OCI-LY7 (cell line): ENCODE measurements around the gene SPTAN1. TPM values are rescaled to one million over a fixed set of nuclear protein-coding genes. Genes with fewer than 3 reads are reported as not detected.

Source experiments
- BruUV-seq: library from RNA; stranded (reverse); fragments of 400-500 nt; replicated peaks from 2 replicates; lab custom pipeline; 2021; lab: Mats Ljungman, UMichigan
- CTCF ChIA-PET: fragments of 300-600 bp; sonication (Branson Sonifier 250); formaldehyde crosslinking; loops from one replicate; lab custom pipeline; 2022; ENCODE audit warnings: antibody characterized with exemption; ENCODE audit not compliant: unreplicated experiment; lab: Charles Lee
- POLR2A ChIA-PET: fragments of 300-600 bp; sonication (Branson Sonifier 250); formaldehyde crosslinking; loops from one replicate; lab custom pipeline; 2022; ENCODE audit warnings: antibody characterized with exemption; lab: Charles Lee
- DNase-seq: peaks from one replicate; pipeline ENCODE4 v3.0.0-alpha.2; 2015; ENCODE audit warnings: low spot score
- H2AFZ ChIP-seq: fragments of 200-600 bp; sonication (generic), shearing (Covaris generic); 2 replicates; pipeline ENCODE4 v1.6.1; 2014; ENCODE audit warnings: mild to moderate bottlenecking, antibody characterized with exemption, low read length, moderate library complexity
- H3K27ac ChIP-seq: fragments of 200-600 bp; sonication (generic); 2 replicates; pipeline ENCODE4 v1.5.1; 2014; ENCODE audit warnings: mixed run types, low read depth, mild to moderate bottlenecking, moderate library complexity, low read length, inconsistent platforms; ENCODE audit not compliant: poor library complexity, severe bottlenecking
- H3K36me3 ChIP-seq: fragments of 200-600 bp; sonication (generic); 2 replicates; pipeline ENCODE4 v1.6.1; 2014; ENCODE audit warnings: mild to moderate bottlenecking, antibody characterized with exemption, low read length, moderate library complexity, mixed read lengths; ENCODE audit not compliant: insufficient read depth
- H3K4me1 ChIP-seq: fragments of 200-600 bp; sonication (generic); 2 replicates; pipeline ENCODE4 v1.5.1; 2014; ENCODE audit warnings: mild to moderate bottlenecking, low read length; ENCODE audit not compliant: insufficient read depth, poor library complexity, severe bottlenecking
- H3K4me2 ChIP-seq: fragments of 200-600 bp; sonication (generic); 2 replicates; pipeline ENCODE4 v1.6.1; 2014; ENCODE audit warnings: mild to moderate bottlenecking, low read length
- H3K4me3 ChIP-seq: fragments of 200-600 bp; sonication (generic); 2 replicates; pipeline ENCODE4 v1.5.1; 2014; ENCODE audit warnings: mild to moderate bottlenecking, low read depth, low read length; ENCODE audit not compliant: poor library complexity, severe bottlenecking
- H3K79me2 ChIP-seq: fragments of 200-600 bp; sonication (generic); 2 replicates; pipeline ENCODE4 v1.6.1; 2016; ENCODE audit warnings: low read depth, mild to moderate bottlenecking, low read length, moderate library complexity, mixed read lengths; ENCODE audit not compliant: insufficient read depth
- H3K9me2 ChIP-seq: fragments of 200-600 bp; sonication (generic); 2 replicates; pipeline ENCODE4 v1.6.1; 2016; ENCODE audit warnings: mild to moderate bottlenecking, low read length, mixed read lengths; ENCODE audit not compliant: insufficient read depth
- H3K9me3 ChIP-seq: fragments of 200-600 bp; sonication (generic); 2 replicates; pipeline ENCODE4 v1.6.1; 2014; ENCODE audit warnings: mild to moderate bottlenecking, mixed run types, low read length, mixed read lengths
- H4K20me1 ChIP-seq: fragments of 200-600 bp; sonication (generic); 2 replicates; pipeline ENCODE4 v1.6.1; 2014; ENCODE audit warnings: mild to moderate bottlenecking, antibody characterized with exemption, low read length, moderate library complexity, mixed read lengths; ENCODE audit not compliant: insufficient read depth
- EZH2phosphoT487 ChIP-seq: fragments of 200-600 bp; sonication (generic); IDR thresholded peaks from 2 replicates; pipeline ENCODE4 v1.6.1; 2018; ENCODE audit warnings: low read depth, borderline replicate concordance, mild to moderate bottlenecking, mixed run types, antibody characterized with exemption, low read length, moderate library complexity, mixed read lengths
- intact Hi-C: fragments of 100-400 bp; cut with micrococcal nuclease; formaldehyde crosslinking; loops from one replicate; pipeline ENCODE4 v1.10.0; 2022; ENCODE audit not compliant: unreplicated experiment
- total RNA-seq, 2 experiments: library from RNA; depleted of rRNA in 1 of 2; stranded (reverse); fragments of >200 nt in 1 of 2; shearing (Covaris generic) in 1 of 2; gene quantifications; 2 replicates each; pipeline ENCODE4 v1.2.3, GENCODE V29; 2014 to 2022
- TF ChIP-seq, protein P1 (sequence below): fragments of 200-600 bp; sonication (generic); conservative IDR thresholded peaks from 2 replicates; pipeline ENCODE4 v1.5.1; 2014; ENCODE audit warnings: mild to moderate bottlenecking, antibody characterized with exemption, low read length, moderate library complexity, mixed read lengths

SPTAN1 gene
- total RNA-seq, 2 experiments from 2014 or later, result 239 to 259 TPM

GRCh38 chr9:128619779-128620178, 67.4 kb downstream of the SPTAN1 start:
- Histone ChIP-seq H3K36me3 (peaks cover 83% of the 10 kb centered on the region), H3K9me3 (no peaks in the 10 kb centered on the region), H3K27ac (no peak overlapping the region), H3K9me2 (no peaks in the 10 kb centered on the region), H3K4me1 (no peaks in the 10 kb centered on the region), H2AFZ (no peak overlapping the region), H3K4me2 (no peak overlapping the region), H3K4me3 (no peak overlapping the region), H3K79me2 (no peaks in the 10 kb centered on the region), H4K20me1 (no peaks in the 10 kb centered on the region)
- BruUV-seq, result no TSS peak
- TF ChIP-seq, protein P1, sequence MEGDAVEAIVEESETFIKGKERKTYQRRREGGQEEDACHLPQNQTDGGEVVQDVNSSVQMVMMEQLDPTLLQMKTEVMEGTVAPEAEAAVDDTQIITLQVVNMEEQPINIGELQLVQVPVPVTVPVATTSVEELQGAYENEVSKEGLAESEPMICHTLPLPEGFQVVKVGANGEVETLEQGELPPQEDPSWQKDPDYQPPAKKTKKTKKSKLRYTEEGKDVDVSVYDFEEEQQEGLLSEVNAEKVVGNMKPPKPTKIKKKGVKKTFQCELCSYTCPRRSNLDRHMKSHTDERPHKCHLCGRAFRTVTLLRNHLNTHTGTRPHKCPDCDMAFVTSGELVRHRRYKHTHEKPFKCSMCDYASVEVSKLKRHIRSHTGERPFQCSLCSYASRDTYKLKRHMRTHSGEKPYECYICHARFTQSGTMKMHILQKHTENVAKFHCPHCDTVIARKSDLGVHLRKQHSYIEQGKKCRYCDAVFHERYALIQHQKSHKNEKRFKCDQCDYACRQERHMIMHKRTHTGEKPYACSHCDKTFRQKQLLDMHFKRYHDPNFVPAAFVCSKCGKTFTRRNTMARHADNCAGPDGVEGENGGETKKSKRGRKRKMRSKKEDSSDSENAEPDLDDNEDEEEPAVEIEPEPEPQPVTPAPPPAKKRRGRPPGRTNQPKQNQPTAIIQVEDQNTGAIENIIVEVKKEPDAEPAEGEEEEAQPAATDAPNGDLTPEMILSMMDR, result no peak
- TF ChIP-seq EZH2phosphoT487, result no peak
- CTCF ChIA-PET, result no interaction called here
- intact Hi-C loops, result no loop called here
- DNase-seq, result no peak
- POLR2A ChIA-PET, result interaction anchor here (1.1 kb wide), 1 partner anchor 198 kb away, joined by 5 read pairs; the partner anchor contains the start of gene ENDOG

- H3K4me2 ChIP-seq, result no peak overlapping the region
- intact Hi-C loops, result no loop called here
- BruUV-seq, result no TSS peak
- no peak overlapping the region for H3K27ac ChIP-seq
- H3K9me2 ChIP-seq, result no peaks in the 10 kb centered on the region
- no peaks in the 10 kb centered on the region for H3K4me1 ChIP-seq
- peaks cover 86% of the 10 kb centered on the region for H3K36me3 ChIP-seq
- ChIA-PET CTCF (no interaction called here), POLR2A (interaction anchor here (0.7 kb wide), 2 partner anchors 183 to 184 kb away, joined by 3 read pairs; no protein-coding TSS in a partner anchor)
- no peak for TF ChIP-seq EZH2phosphoT487
- DNase-seq, result no peak
- no peaks in the 10 kb centered on the region for H3K79me2 ChIP-seq
- H3K9me3 ChIP-seq, result no peaks in the 10 kb centered on the region
- H2AFZ ChIP-seq, result no peak overlapping the region
- H4K20me1 ChIP-seq, result no peaks in the 10 kb centered on the region
- H3K4me3 ChIP-seq, result no peak overlapping the region
Measured at GRCh38 chr9:128621730-128622455, 69.5 kb downstream of the SPTAN1 start.

- ChIA-PET CTCF (no interaction called here), POLR2A (no interaction called here)
- no peaks in the 10 kb centered on the region for H3K79me2 ChIP-seq
- no peaks in the 10 kb centered on the region for H4K20me1 ChIP-seq
- intact Hi-C loops, result no loop called here
- H2AFZ ChIP-seq, result no peak overlapping the region
- DNase-seq, result no peak
- H3K36me3 ChIP-seq, result peaks cover 90% of the 10 kb centered on the region
- TF ChIP-seq EZH2phosphoT487, result no peak
- TF ChIP-seq, protein P1, result no peak
- H3K9me2 ChIP-seq, result no peaks in the 10 kb centered on the region
- no peaks in the 10 kb centered on the region for H3K9me3 ChIP-seq
- no peak overlapping the region for H3K4me2 ChIP-seq
- no peaks in the 10 kb centered on the region for H3K4me1 ChIP-seq
- no peak overlapping the region for H3K27ac ChIP-seq
- no TSS peak for BruUV-seq
- H3K4me3 ChIP-seq, result no peak overlapping the region
Measured at GRCh38 chr9:128624566-128624965, 72.2 kb downstream of the SPTAN1 start.
